Upper lobe of left lung (tissue), 6 donors: ENCODE measurements around the gene TNFAIP8. TPM values are rescaled to one million over a fixed set of nuclear protein-coding genes. Genes with fewer than 3 reads are reported as not detected.

Experiments
- ATAC-seq, 2 donors: fragments of 200-7000 bp; cut with Tn5 transposase; one replicate each; pipeline ENCODE4 v1.9.1; 2022; ENCODE audit warnings: mild to moderate bottlenecking in 2 of 2, moderate library complexity in 2 of 2; ENCODE audit not compliant: low FRiP score in 2 of 2
- DNase-seq, 2 donors: peaks; one replicate each; pipeline ENCODE4 v3.0.0-alpha.2; 2019 to 2020
- H3K27ac ChIP-seq, 4 donors: fragments of 200-600 bp; sonication (generic); one replicate each; pipeline ENCODE4 v1.5.1; 2016 to 2019
- H3K27me3 ChIP-seq, 4 donors: fragments of 200-600 bp; sonication (generic); one replicate each; pipeline ENCODE4 v1.5.1; 2017 to 2019
- H3K36me3 ChIP-seq, 4 donors: fragments of 200-600 bp; sonication (generic); one replicate each; pipeline ENCODE4 v1.5.1; 2016 to 2019
- H3K4me1 ChIP-seq, 4 donors: fragments of 200-600 bp; sonication (generic); one replicate each; pipeline ENCODE4 v1.5.1; 2018 to 2019
- H3K4me3 ChIP-seq, 4 donors: fragments of 200-600 bp; sonication (generic); one replicate each; pipeline ENCODE4 v1.5.1; 2017 to 2019; ENCODE audit warnings: mild to moderate bottlenecking in 2 of 4, moderate library complexity in 1 of 4
- H3K9me3 ChIP-seq, 4 donors: fragments of 200-600 bp; sonication (generic); one replicate each; pipeline ENCODE4 v1.5.1; 2018 to 2019
- CTCF ChIP-seq, 6 experiments: fragments of 450-650 bp in 4 of 6; fragments of 200-600 bp in 2 of 6; sonication (generic) in 2 of 6; IDR thresholded peaks; one replicate each; pipeline ENCODE4 v1.5.1; 2016 to 2019; ENCODE audit warnings: antibody characterized with exemption in 6 of 6
- EP300 ChIP-seq, 4 donors: sonication (generic); formaldehyde crosslinking; IDR thresholded peaks; one replicate each; pipeline ENCODE4 v1.5.1; 2017; ENCODE audit warnings: antibody characterized with exemption in 4 of 4, control low read depth in 2 of 4
- POLR2A ChIP-seq, 4 donors: fragments of 450-650 bp; IDR thresholded peaks; one replicate each; pipeline ENCODE4 v1.5.1; 2016 to 2017; ENCODE audit warnings: antibody characterized with exemption in 4 of 4, mild to moderate bottlenecking in 2 of 4
- POLR2AphosphoS5 ChIP-seq, 2 donors: sonication (generic); formaldehyde crosslinking; IDR thresholded peaks; one replicate each; pipeline ENCODE4 v1.5.1; 2017; ENCODE audit warnings: antibody characterized with exemption in 2 of 2
- WGBS, 2 donors: methylation state at CpG; one replicate each; pipeline ENCODE4 v1.1.5; 2017 to 2018; 5-methylcytosine and 5-hydroxymethylcytosine counted together
- total RNA-seq, 6 donors: library from RNA; depleted of rRNA in 4 of 6; stranded (reverse); fragments of >200 nt in 4 of 6; gene quantifications; one replicate each; pipeline versions ENCODE4 v1.1.0 to v1.2.1, GENCODE V29; 2016 to 2021
- donor health status: DM: no; HTN: no; CAD: no; lungs with moderate emphysema.
- donor health status: DM: no; HTN: yes; CAD: no; lungs with severe emphysema.

Gene TNFAIP8
- total RNA-seq, 6 donors from 2014 or later: 14.7 to 33.2 (median 19.7) TPM

GRCh38 chr5:119347991-119348390 lies 7.8 kb upstream of the TNFAIP8 start:
- peaks cover under 1 to 20% (median 10%) of the 10 kb centered on the region in 4 donors for H3K4me1 ChIP-seq
- DNase-seq (no peak), ATAC-seq (peak in 1 of 2 donors; percentile 69)
- WGBS, 2 donors: 77 to 86% methylated on average over 1 of the region's 1 CpG
- no peak overlapping the region for H3K4me3 ChIP-seq
- H3K27ac ChIP-seq: no peak overlapping the region
- TF ChIP-seq CTCF (IDR thresholded peaks at IDR 0.05) (no peak), POLR2A (IDR thresholded peaks at IDR 0.05) (no peak), EP300 (IDR thresholded peaks at IDR 0.05) (no peak), POLR2AphosphoS5 (IDR thresholded peaks at IDR 0.05) (no peak)
- H3K36me3 ChIP-seq: no peaks in the 10 kb centered on the region
- no peaks in the 10 kb centered on the region for H3K27me3 ChIP-seq
- H3K9me3 ChIP-seq: no peaks in the 10 kb centered on the region

GRCh38 chr5:119353213-119353612 lies 2.6 kb upstream of the TNFAIP8 start:
- H3K9me3 ChIP-seq: no peaks in the 10 kb centered on the region
- WGBS, 2 donors: 80 to 86% methylated on average over 2 of the region's 2 CpGs
- ATAC-seq (no peak), DNase-seq (no peak)
- H3K27ac ChIP-seq: no peak overlapping the region
- no peaks in the 10 kb centered on the region for H3K27me3 ChIP-seq
- TF ChIP-seq POLR2AphosphoS5 (IDR thresholded peaks at IDR 0.05): no peak
- no peak for TF ChIP-seq CTCF (IDR thresholded peaks at IDR 0.05)
- TF ChIP-seq POLR2A (IDR thresholded peaks at IDR 0.05): no peak
- TF ChIP-seq EP300 (IDR thresholded peaks at IDR 0.05): no peak
- H3K4me1 ChIP-seq: peaks cover 18 to 33% (median 25%) of the 10 kb centered on the region in 4 donors
- no peaks in the 10 kb centered on the region for H3K36me3 ChIP-seq
- no peak overlapping the region for H3K4me3 ChIP-seq

- H3K36me3 ChIP-seq: no peaks in the 10 kb centered on the region
- TF ChIP-seq EP300 (IDR thresholded peaks at IDR 0.05) (no peak), POLR2A (IDR thresholded peaks at IDR 0.05) (no peak), POLR2AphosphoS5 (IDR thresholded peaks at IDR 0.05) (no peak), CTCF (IDR thresholded peaks at IDR 0.05) (no peak)
- no peaks in the 10 kb centered on the region for H3K9me3 ChIP-seq
- WGBS, 2 donors: 70 to 85% methylated on average over 5 of the region's 5 CpGs
- ATAC-seq (no peak), DNase-seq (no peak)
- peaks cover 18 to 39% (median 30%) of the 10 kb centered on the region in 4 donors for H3K4me1 ChIP-seq
- no peaks in the 10 kb centered on the region for H3K27me3 ChIP-seq
- no peak overlapping the region for H3K27ac ChIP-seq
- no peak overlapping the region for H3K4me3 ChIP-seq
Observed at GRCh38 chr5:119353686-119354366, 2.0 kb upstream of the TNFAIP8 start.

GRCh38 chr5:119354537-119355243 lies 1.1 kb upstream of the TNFAIP8 start:
- ATAC-seq (no peak), DNase-seq (no peak)
- 90 to 93% methylated on average over 10 of the region's 10 CpGs for WGBS, 2 donors
- H3K27ac ChIP-seq: peak overlapping the region in 3 of 4 donors; percentile 69 to 91 (median 83)
- TF ChIP-seq EP300 (IDR thresholded peaks at IDR 0.05) (no peak), POLR2A (IDR thresholded peaks at IDR 0.05) (no peak), CTCF (IDR thresholded peaks at IDR 0.05) (no peak), POLR2AphosphoS5 (IDR thresholded peaks at IDR 0.05) (no peak)
- peak overlapping the region in 2 of 4 donors; percentile 65 to 70 for H3K4me3 ChIP-seq
- no peaks in the 10 kb centered on the region for H3K9me3 ChIP-seq
- no peaks in the 10 kb centered on the region for H3K36me3 ChIP-seq
- no peaks in the 10 kb centered on the region for H3K27me3 ChIP-seq
- peaks cover 18 to 47% (median 38%) of the 10 kb centered on the region in 4 donors for H3K4me1 ChIP-seq
